Measurements from ENCODE around the gene LIMA1. TPM values are rescaled to one million over a fixed set of nuclear protein-coding genes. Genes with fewer than 3 reads are reported as not detected.

Gene LIMA1
- total RNA-seq, 4 donors from 2014 or later: 87.7 to 213 (median 152) TPM

- no peak overlapping the region for H3K4me3 ChIP-seq
- H3K27me3 ChIP-seq: no peaks in the 10 kb centered on the region
- WGBS, 2 donors: 93 to 94% methylated on average over 4 of the region's 4 CpGs
- H3K9me3 ChIP-seq: no peaks in the 10 kb centered on the region
- no peak for DNase-seq (ENCODE audit: low spot score in 2 of 2)
- peaks cover 0 to 16% (median 2%) of the 10 kb centered on the region in 4 donors for H3K4me1 ChIP-seq
- no peak for TF ChIP-seq EP300 (IDR thresholded peaks at IDR 0.05)
- TF ChIP-seq CTCF (IDR thresholded peaks at IDR 0.05): no peak
- no peak for TF ChIP-seq POLR2A (IDR thresholded peaks at IDR 0.05)
- peaks cover 0 to under 1% (median 0%) of the 10 kb centered on the region in 3 donors for H3K36me3 ChIP-seq
- H3K27ac ChIP-seq: no peak overlapping the region
Measured at GRCh38 chr12:50147281-50147680, 136.0 kb downstream of the LIMA1 start.

GRCh38 chr12:50145439-50145838 lies 137.9 kb downstream of the LIMA1 start:
- Histone ChIP-seq H3K27ac (no peak overlapping the region), H3K4me3 (no peak overlapping the region), H3K27me3 (no peaks in the 10 kb centered on the region), H3K36me3 (peaks cover 0 to 18% (median 0%) of the 10 kb centered on the region in 3 donors), H3K4me1 (peaks cover 0 to 7% (median under 1%) of the 10 kb centered on the region in 4 donors), H3K9me3 (no peaks in the 10 kb centered on the region)
- 65 to 66% methylated on average over 2 of the region's 2 CpGs for WGBS, 2 donors
- TF ChIP-seq CTCF (IDR thresholded peaks at IDR 0.05) (no peak), EP300 (IDR thresholded peaks at IDR 0.05) (no peak), POLR2A (IDR thresholded peaks at IDR 0.05) (no peak)
- DNase-seq (ENCODE audit: low spot score in 2 of 2): no peak

GRCh38 chr12:50142993-50143392 lies 140.3 kb downstream of the LIMA1 start:
- no peaks in the 10 kb centered on the region for H3K4me1 ChIP-seq
- TF ChIP-seq CTCF (IDR thresholded peaks at IDR 0.05) (no peak), EP300 (IDR thresholded peaks at IDR 0.05) (no peak), POLR2A (IDR thresholded peaks at IDR 0.05) (no peak)
- peaks cover 0 to 34% (median 0%) of the 10 kb centered on the region in 3 donors for H3K36me3 ChIP-seq
- no peaks in the 10 kb centered on the region for H3K27me3 ChIP-seq
- no peaks in the 10 kb centered on the region for H3K9me3 ChIP-seq
- whole genome bisulfite sequencing, 2 donors: 89 to 95% methylated on average over 8 of the region's 8 CpGs
- no peak overlapping the region for H3K4me3 ChIP-seq
- no peak overlapping the region for H3K27ac ChIP-seq
- DNase-seq (ENCODE audit: low spot score in 2 of 2): no peak

- WGBS, 2 donors: 31 to 65% methylated on average over 2 of the region's 2 CpGs
- TF ChIP-seq EP300 (IDR thresholded peaks at IDR 0.05) (no peak), POLR2A (IDR thresholded peaks at IDR 0.05) (no peak), CTCF (IDR thresholded peaks at IDR 0.05) (peak in 3 of 5 experiments; percentile 28 to 54 (median 49))
- peak in 1 of 2 donors; percentile 28 for DNase-seq (ENCODE audit: low spot score in 2 of 2)
- no peaks in the 10 kb centered on the region for H3K9me3 ChIP-seq
- no peaks in the 10 kb centered on the region for H3K27me3 ChIP-seq
- H3K4me1 ChIP-seq: peaks cover 0 to 42% (median 2%) of the 10 kb centered on the region in 4 donors
- H3K36me3 ChIP-seq: peaks cover 0 to 84% (median 17%) of the 10 kb centered on the region in 3 donors
- peak overlapping the region in 2 of 4 donors; percentile 11 to 23 for H3K27ac ChIP-seq
- H3K4me3 ChIP-seq: no peak overlapping the region
Measured at GRCh38 chr12:50132505-50133135, 150.7 kb downstream of the LIMA1 start.

- Histone ChIP-seq H3K27ac (peak overlapping the region in 1 of 4 donors; percentile 59), H3K36me3 (peaks cover 0 to 76% (median 14%) of the 10 kb centered on the region in 3 donors), H3K4me1 (peaks cover 0 to 28% (median 2%) of the 10 kb centered on the region in 4 donors), H3K9me3 (no peaks in the 10 kb centered on the region), H3K4me3 (no peak overlapping the region), H3K27me3 (no peaks in the 10 kb centered on the region)
- no peak for DNase-seq (ENCODE audit: low spot score in 2 of 2)
- TF ChIP-seq POLR2A (IDR thresholded peaks at IDR 0.05) (no peak), EP300 (IDR thresholded peaks at IDR 0.05) (no peak)
- 41 to 50% methylated on average over 4 of the region's 4 CpGs for WGBS, 2 donors
Measured at GRCh38 chr12:50129290-50129689, 154.0 kb downstream of the LIMA1 start.
